GM23248 (cell line): ENCODE measurements around the gene COPB1.

Experiments
- EZH2 ChIP-seq: fragments of 200-600 bp; sonication (generic); IDR thresholded peaks from 2 replicates; pipeline ENCODE4 v1.6.1; 2018; ENCODE audit warnings: antibody characterized with exemption, mild to moderate bottlenecking; ENCODE audit not compliant: insufficient read depth, poor library complexity, severe bottlenecking
- EZH2phosphoT487 ChIP-seq: fragments of 200-600 bp; sonication (generic); IDR thresholded peaks from 2 replicates; pipeline ENCODE4 v1.6.1; 2018; ENCODE audit warnings: antibody characterized with exemption, moderate library complexity, mild to moderate bottlenecking, low read depth; ENCODE audit not compliant: insufficient read depth

DNA sequence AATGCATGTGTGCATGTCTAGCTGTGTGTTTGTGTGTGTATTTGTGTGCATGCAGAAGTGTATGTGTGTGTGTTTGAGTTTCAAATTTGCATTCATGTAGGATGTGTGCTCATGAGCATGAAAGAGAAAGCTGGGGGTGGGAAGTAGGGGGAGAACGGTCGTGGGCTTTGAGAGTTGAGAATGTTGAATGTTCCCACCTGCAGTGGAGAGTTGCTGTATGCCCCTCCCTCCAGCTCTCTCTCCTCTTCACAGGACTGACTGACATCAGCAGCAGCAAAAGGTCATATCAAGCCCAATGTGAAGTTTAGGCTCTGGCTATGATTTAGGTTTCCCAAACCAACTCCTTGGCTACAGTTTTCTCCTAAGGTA is 76.8 kb downstream of the COPB1 start:
- TF ChIP-seq EZH2 (no peak), EZH2phosphoT487 (no peak)
